GM18867 (cell line): ENCODE measurements around the gene MICU1.

ENCODE experiments used
- ATAC-seq: cut with Tn5 transposase; IDR thresholded peaks from one replicate; pipeline ENCODE4 v1.9.1; 2021; ENCODE audit warnings: mild to moderate bottlenecking, moderate library complexity; ENCODE audit not compliant: unreplicated experiment

Gene MICU1

DNA sequence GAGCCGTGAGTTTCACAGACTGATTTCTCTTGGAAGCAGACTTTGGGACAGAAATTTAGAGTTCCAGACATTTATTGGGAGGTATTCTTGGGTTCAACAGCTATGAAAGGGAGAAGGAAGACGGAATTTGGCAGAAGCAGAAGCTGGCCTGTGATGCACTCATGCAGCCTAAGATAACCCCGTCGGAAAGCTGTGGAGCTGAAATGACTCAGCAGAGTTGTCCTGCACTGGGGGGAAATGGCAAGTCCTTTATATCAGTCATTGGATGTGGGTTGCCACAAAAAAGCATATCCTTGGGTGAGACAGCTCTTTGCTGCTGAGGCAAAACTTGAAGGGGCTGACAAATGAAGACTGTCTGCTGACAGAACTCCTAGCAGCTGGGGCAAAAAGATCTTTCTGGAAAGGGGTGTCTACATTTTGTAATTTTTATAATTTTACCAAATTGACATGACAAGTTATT is 11.5 kb upstream of the MICU1 start:
- ATAC-seq = peak; percentile 69

DNA sequence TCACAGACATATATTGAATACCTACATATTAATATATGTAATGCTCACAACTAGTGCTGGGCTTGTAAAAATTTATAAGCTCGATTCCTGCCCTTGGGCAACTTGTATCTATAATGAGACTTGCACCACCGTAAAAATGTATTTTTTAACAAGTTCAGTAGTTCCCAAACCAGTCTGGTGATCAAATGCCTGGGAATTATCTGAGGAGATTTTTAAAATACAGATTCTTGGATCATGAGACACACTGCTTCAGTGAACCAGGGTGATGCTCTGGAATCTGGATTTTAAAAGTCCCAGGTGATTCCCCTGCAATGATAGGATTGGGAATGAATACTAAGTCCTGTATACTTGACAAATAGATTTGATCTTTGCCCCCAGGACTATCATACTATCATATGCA is 4.3 kb upstream of the MICU1 start:
- no peak for ATAC-seq

DNA sequence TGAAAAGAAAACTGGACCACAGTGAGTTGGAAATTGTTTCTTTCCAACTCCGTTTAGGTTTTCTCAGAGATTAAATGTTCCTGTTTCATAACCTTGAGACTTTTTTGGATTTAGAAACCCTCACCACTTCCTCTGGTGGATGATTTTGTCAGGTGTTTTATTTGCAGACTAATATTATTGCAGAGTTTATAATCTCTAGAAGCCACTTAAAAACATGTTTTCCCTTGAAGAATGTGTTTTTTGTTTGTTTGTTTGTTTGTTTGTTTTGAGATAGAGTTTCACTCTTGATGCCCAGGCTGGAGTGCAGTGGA is 520 bp upstream of the MICU1 start:
- peak; percentile 10 for ATAC-seq

DNA sequence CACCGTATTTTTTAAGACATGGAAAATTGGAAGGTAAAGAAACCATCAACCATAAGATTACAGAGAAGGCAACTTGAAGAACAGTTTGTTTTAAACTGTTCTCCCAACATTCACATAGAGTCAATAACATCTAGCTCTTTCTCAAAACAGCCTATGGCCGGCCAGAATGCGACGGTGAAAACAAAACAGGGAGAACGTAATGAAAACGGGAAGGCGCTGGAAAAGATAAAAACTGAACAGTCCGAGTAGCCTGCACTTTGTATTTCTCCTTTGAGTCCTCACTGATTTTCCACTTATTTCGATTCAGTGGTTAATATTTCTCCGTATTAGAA is 637 bp downstream of the MICU1 start:
- ATAC-seq = no peak

DNA sequence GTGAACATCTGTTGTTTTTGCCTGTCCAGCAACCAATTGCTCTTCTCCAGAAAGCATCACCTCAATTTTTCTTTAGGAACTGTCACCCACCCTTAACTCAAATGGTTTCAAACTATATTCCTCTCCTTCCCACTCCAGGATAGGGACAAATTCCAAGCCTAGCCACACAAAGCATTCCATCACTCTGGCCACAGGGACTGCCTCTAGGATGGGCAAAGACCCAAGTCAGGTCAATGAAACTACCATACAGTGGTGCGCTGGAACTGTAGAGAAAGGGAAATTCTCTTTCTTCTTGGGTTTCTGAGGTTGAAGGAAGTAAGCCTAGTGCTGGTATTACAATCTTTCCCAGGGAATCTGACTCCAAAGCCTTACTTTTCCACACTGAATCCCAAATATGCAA is 3.6 kb downstream of the MICU1 start:
- ATAC-seq = no peak

DNA sequence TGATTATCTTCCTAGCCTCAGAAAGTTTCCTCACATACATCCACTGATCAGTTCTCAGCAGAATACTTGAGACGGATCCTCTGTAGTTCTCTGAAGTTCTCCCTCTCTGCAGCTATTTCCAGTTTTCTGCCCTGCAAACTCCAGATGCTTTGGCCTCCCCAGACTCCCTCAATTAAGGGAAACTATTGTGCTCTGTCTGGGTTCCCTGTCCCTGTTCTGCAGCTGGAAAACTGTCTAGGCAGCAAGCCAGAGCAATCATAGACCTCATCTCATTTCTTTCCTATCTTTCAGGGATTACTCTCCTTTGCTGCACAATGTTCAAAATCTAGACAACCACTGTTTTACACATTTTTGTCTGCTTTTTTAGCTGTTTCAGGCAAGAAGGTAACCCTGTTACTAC is 9.2 kb downstream of the MICU1 start:
- no peak for ATAC-seq

DNA sequence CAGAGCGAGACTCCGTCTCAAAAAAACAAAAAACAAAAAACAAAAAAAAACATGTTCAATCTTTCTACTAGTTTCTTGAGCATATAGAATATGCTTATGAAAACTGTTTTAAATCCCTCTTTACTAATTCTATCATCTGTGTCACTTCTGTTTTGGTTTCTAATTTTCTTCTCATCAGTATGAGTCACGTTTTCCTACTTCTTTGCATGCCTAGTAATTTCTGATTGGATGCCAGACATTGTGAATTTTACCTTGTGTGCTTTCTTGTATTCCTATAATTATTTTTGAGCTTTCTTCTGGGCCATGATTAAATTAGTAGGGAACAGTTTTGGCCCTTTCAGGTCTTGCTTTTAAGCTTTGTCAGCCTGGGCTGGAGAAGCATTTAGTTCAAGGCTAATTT is 9.9 kb downstream of the MICU1 start:
- no peak for ATAC-seq

DNA sequence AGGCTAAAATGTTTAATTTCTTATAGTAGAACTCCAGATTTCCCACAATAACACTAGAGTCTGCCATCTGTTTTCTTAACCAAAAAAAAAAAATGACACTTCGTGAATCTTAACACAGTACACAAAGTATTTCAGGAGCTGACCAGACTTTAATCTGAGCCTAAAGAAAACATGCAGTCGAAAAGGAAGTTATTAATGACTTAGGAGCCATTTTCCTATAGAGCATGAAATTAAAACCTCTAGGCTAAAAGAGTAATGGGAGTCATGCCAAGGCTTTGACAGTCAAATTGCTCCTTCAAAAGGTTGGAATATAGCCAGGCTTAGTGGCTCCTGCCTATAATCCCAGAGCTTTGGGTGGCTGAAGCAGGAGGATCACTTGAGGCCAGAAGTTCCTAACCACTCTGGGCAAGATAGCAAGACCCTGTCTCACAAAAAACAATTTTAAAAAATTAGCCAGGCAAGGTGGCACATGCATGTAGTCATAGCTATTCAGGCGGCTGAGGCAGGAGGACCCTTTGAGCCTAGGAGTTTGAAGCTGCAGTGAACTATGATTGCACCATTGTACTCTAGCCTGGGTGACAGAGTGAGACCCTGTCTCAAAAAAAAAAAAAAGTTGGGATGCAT is 13.6 kb downstream of the MICU1 start:
- no peak for ATAC-seq

DNA sequence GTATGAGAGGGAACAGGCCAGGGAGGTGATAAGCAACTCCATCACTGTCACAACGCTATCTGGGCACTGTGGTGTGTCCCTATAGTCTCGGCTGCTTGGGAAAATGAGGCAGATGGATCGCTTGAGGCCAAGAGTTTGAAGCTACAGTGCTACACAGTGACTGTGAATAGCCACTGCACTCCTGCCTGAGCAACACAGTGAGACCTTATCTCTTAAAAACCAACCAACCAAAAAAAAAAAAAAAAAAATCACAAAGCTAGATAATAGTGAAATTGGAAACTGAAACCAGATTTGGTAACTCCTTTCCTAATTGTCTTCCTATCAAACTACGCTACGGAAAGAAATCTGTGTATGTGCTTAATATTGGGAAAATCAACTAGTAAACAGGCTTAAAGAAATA is 14.1 kb downstream of the MICU1 start:
- no peak for ATAC-seq

DNA sequence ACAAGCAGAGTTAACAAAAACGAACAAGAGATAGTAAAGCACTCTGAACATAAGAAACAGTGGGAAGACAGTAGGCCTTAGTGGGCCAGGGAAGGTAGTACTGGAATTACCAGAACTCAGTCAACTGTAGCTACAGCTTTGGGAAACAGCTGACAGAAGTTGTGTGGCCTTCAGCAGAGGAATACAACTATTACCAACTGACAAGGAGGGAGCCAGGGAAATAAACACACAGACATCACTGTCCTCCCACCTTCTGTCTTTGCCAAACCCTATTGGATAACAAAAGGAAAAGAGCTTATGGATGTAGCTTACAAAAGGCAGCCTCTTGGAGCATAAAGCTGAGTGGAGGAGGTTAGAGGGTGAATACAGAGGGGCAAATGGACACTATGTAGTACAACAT is 15.4 kb downstream of the MICU1 start:
- ATAC-seq = no peak

DNA sequence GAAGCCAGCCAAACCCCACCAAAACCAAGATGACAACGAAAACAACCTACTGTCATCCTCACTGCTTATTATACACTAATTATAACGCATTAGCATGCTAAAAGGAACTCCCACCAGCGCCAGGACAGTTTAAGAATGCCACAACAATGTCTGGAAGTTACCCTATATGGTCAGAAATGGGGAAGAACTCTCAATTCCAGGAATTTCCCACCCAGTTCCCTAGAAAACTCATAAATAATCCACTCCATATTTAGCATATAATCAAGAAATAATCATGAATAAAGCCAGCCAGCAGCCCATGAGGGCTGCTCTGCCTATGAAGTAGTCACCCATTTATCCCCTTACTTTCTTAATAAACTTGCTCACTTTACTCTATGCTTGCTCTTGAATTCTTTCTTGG is 20.8 kb downstream of the MICU1 start:
- no peak for ATAC-seq

DNA sequence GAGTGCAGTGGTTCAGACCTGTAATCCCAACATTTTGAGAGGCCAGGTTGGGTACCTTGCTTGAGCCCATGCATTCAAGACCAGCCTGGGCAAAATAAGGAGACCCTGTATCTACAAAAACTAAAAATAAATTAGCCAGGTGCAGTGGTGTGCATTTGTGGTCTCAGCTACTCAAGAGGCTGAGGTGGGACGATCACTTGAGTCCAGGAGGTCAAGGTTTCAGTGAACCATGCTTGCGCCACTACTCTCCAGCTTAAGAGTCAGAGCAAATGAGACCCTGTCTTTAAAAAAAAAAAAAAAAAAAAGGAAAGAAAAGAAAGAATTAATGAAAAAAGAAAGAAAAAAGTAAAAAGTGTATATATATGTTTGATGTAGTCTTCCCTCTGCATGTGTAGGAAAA is 24.7 kb downstream of the MICU1 start:
- ATAC-seq = no peak

DNA sequence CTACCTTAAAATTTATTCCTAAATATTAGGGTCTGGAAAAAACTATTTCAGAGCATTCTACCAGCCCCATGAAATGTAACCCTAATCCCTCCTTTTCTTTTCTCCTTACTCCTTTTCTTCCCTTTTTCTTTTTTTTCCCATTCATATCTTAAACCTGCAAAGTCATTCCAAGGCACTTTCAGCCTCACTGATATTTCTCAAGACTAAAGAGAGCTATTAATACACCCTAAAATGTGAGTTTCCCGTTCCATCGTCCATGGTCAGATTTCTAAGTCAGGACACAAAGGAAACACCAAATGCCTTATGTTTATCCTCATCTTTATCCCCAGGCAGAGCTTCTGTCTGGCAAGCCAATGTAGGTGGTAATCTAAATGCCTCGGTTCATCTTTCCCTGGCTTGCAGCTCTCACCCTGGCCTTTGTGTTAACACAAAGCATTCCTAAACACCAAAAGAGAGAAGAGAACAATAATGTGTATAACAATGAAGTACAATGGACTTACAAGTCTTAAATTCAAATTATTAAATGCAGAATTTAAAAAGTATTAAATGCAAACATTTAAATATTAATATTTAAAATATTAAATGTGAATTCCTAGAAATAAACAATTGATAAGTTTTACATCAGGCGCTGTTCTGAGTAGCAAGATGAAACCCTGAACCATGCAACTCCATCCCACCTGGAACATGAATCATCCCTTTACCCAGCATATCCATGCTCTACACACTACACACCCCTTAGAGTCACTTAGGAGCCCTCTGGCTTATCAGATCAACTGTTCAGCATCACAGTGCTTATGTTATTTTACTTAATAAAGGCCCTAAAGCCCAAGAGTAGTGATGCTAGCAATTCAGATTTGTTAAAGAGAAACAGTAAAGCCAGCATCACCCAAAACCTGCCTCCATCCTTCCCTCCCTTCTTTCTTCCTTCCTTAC is 26.8 kb downstream of the MICU1 start:
- ATAC-seq = no peak

DNA sequence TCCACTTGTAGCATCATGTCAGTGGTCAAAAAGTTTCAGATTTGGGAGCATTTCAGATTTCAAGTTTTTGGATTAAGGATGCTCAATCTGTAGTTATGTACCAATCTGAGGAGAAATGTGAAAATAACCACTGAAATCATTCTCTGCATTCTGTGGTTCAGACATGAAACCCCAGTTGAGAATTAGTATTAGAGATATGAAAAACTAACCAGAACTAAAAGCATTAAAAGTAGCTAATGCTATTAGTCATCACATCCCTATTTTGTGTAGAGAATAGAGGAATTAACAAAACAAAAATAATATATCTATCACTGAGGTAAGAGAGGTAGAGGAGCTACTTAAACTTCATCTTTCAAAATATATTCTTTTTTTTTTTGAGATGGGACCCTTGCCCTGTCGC is 28.0 kb downstream of the MICU1 start:
- no peak for ATAC-seq

DNA sequence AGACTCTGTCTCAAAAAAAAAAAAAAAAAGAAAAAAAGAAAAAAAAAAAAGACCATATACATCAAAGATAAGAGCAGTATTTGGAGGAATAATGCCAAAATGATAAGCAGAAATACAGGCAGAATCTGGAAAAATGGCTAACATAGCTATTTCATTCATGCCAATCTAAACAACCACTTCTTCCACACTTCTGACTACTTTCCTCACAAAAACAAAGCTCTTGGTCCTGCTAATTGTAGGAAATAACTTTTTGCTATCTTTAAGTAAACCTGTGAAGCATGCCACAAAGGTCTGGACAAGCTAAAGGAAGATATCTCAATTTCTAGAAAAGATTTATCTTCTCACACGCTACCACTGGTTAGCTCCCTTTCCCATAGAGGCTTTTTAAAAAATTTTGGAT is 30.4 kb downstream of the MICU1 start:
- ATAC-seq = no peak

DNA sequence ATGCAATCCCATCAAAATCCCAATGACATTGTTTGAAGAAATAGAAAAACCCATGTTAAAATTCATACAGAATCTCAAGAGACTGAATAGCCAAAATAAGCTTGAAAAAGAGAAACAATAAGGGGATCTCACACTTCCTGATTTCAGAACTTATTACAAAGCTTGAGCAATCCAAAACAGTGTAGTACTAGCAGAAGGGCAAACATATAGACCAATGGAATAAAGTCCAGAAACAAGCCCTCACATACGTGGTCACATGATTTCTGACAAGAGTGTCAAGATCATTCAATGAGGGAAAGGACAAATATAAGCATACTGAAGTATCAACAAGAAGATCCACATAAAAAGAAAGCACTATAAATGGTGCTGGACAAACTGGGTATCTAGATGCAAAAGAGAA is 31.9 kb downstream of the MICU1 start:
- no peak for ATAC-seq

DNA sequence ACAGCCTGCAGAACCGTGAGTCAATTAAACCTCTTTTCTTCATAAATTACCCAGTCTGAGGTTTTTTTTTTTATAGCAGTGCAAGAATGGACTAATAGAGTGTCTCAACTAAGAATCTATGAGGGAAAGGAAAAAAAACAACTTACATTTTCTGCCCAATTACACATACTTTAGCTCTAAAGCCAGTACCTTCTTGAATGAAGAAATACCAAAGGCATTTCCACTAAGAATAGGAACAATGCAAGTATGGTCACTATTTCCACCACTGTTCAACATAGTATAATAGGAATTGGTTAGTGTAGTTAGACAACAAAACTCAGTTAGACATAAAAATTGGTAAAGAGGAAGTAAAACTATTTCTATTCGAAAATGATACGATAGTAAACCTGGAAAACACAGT is 37.6 kb downstream of the MICU1 start:
- no peak for ATAC-seq

DNA sequence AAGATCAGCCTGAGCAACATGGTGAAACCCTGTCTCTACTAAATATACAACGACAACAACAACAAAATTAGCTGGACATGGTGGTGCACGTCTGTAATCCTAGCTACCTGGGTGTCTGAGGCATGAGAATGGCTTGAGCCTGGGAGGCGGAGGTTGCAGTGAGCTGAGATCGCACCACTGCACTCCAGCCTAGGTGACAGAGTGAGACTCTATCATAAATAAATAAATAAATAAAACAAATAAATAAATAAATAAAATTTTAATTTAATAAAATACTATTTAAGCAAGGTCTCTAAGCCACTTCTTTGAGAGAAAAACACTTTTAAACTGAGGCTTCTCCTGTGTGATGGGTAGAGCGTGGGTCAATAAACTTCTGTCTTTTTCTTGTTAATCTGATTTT is 38.3 kb downstream of the MICU1 start:
- ATAC-seq = no peak

DNA sequence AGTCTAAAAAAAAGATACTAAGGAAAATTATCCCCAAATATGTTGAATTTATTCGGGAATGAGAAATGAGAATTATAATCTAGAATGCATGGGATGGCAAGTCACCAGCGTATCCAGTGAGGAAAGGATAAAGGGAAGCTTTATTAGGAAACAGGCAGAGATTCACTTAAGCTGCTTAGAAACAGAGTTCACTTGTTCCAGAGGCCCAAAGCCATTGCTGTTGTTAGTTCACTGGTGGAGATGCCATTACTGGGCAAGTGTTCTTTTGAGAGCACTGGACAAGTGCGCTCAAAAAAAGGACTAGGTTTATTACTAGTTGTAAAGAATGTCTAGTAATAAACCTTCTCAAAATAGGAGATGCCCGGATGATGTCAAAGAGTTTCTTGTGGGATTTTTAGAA is 51.2 kb downstream of the MICU1 start:
- ATAC-seq = no peak

DNA sequence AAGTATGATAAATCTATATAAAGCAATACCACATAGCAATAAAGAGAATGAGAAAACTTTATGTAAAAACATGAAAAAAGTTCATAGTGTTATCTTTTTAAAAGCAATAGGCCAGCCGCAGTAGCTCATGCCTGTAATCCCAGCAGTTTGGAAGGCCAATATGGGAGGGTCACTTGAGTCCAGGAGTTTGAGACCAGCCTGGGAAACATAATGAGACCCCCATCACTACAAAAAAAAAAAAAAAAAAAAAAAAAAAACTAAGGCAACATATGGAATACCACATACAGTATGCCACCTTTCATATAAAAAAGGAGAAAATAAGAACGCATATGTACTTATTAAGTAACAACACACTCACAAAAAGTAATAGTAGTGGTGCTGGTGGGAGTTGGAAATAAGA is 52.8 kb downstream of the MICU1 start:
- no peak for ATAC-seq

DNA sequence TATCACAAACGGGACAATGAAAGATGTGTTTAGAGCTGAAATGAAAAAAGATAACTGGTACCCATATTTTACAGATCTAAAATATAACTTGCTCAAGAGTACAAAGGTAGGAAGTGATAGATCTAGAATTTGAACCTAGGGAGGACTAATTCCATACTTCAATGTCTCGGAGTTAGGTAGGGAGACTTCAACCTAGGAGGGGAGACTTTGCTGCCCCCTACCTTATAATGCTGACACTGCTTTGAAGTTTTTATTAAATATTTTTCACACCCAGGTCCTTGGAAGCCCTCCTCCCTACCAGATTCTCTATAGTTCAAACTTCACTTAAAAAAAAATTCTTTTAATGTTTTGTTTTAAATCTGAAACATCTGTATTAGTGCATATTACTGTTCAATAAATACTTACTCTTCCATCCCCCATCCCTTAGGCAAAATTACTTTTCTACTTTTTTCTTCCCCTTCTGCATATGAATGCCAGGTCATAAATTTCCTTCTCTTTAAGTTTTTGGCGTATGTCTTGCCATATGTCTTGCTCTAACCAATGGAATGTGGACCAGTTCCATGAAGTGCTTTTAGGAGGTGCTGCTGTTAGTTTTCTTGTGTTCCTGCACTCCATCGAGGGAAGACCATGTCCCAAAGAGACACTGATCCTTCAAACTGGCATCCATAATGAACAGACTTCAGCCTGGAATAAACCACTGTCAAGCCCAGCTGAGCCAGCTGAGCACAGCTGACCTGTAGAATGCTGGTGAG is 57.8 kb downstream of the MICU1 start:
- ATAC-seq = no peak

DNA sequence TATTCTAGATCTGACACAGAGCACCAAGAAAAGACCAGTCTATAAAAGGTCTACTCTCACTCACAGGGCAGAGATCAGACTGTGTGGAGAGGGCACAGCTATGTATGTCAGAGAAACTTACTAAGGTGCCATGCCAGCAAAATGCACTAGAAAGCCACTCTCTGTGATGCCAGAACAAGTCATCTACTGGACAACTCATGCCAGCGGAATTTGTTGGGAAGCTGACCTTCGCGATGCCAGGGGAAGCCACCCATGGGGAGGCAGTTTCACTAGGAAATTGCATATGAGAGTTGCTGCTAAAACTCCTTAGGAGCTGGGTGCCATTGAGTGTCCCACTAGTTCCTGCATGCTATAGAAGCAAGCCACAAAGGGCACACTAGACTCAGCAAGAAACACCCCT is 58.5 kb downstream of the MICU1 start:
- ATAC-seq = no peak
